Renal cortical epithelial cell (primary cell): ENCODE data around the gene IRF8. TPM values are rescaled to one million over a fixed set of nuclear protein-coding genes. Genes with fewer than 3 reads are reported as not detected.
A peak's percentile ranks its signal among the peaks of the same experiment; 100 is the strongest.

ENCODE experiments used
- DNase-seq: peaks from one replicate; pipeline ENCODE4 v3.0.0-alpha.2; 2011; ENCODE audit warnings: low read depth
- total RNA-seq: library from RNA; depleted of rRNA; stranded (reverse); fragments of >200 nt; gene quantifications from 2 replicates; pipeline ENCODE4 v1.2.3, GENCODE V29; 2014

IRF8 gene
- total RNA-seq, 1 donor from 2014 or later, result 1.0 TPM

GRCh38 chr16:85913141-85913601 is 14.2 kb downstream of the IRF8 start:
- no peak for DNase-seq

DNA sequence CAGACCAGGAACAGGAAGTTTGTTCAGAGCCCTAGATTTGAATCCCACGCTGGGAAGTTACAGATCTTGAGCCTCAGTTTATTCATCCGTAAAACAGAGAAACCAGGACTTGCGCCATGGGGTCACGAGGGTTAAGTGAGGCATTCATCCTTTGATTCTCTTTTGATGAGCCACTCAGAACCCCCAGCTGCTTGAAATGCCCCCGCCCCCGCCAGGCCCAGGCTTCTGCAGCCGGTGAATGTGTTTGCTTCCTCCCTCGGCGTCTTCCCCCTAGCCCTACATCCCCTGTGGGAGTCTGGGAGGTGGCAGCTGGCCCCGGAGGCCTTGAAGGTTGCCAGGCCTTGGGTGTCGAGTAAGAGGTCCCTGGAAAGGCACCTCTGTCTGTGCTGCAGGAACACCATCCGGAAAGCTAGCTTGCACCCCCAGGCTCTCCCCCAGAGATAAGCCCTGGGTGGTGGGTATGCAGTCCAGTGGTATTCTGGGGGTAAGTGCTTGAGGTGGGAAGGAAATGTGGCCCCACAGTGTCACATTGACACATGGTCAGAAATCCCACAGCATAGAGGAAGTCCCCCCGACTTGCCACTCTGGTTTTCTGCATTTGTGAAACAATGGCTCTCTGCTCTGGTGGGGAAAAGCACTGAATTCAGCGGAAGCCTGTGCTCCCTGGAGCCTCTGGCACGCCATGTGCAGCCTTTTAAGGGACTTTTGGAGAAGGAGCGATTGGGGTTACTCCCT is 14.9 kb downstream of the IRF8 start:
- peak; percentile 68 for DNase-seq

DNA sequence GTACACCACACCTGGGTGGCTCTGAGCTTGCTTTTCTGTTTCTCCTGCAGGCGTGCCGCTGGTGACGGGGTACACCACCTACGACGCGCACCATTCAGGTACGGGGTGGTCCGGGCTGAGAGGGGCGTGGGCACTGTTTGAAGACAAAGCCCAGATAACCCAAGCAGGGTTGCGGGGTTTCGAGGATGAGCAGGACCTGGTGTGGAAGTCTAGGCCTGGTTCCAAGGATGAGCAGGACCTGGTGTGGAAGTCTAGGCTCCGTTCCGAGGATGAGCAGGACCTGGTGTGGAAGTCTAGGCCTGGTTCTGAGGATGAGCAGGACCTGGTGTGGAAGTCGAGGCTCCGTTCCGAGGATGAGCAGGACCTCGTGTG is 15.4 kb downstream of the IRF8 start:
- no peak for DNase-seq

DNA sequence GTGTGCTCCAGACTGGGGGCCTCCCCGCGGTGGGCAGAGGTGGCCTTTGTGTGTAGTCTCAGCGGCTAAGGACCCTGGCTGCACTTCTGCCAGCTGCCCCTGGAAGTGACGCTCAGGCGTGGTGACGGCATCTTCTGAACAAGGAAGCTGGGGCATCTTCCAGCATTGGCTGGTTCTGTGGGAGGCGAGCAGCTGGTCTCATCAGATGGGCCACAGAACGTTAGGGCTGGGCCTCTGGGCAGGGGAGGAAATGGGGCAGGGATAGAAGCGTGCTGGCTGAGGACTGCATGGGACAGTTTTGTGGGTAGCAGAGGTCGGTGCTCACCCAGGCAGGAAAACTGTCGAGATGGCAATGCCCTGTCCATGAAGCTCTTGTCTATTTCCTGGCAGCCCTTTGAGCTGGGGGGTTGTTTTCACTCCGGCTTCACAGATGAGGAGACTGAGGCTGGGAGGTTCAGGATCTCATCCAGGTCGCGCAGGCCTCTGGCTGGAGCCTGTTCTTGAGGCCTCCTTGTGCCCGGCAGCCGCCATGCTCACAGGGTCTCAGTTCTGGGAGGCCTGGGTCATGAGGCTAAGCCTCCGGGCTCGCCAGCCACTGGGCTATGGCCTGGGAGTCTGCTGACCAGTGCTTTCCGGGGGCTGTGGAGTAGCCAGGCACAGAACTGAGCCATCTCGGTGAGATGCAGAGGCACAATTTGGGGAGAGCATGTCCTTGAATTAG is 16.3 kb downstream of the IRF8 start:
- no peak for DNase-seq

- DNase-seq, result peak; percentile 60
Measured at GRCh38 chr16:85916141-85916890, 17.4 kb downstream of the IRF8 start.

- no peak for DNase-seq
Measured at GRCh38 chr16:85917012-85917411, 18.1 kb downstream of the IRF8 start.

GRCh38 chr16:85917959-85918358 is 19.0 kb downstream of the IRF8 start:
- peak; percentile 92 for DNase-seq

- no peak for DNase-seq
Measured at GRCh38 chr16:85918436-85918835, 19.5 kb downstream of the IRF8 start.

DNA sequence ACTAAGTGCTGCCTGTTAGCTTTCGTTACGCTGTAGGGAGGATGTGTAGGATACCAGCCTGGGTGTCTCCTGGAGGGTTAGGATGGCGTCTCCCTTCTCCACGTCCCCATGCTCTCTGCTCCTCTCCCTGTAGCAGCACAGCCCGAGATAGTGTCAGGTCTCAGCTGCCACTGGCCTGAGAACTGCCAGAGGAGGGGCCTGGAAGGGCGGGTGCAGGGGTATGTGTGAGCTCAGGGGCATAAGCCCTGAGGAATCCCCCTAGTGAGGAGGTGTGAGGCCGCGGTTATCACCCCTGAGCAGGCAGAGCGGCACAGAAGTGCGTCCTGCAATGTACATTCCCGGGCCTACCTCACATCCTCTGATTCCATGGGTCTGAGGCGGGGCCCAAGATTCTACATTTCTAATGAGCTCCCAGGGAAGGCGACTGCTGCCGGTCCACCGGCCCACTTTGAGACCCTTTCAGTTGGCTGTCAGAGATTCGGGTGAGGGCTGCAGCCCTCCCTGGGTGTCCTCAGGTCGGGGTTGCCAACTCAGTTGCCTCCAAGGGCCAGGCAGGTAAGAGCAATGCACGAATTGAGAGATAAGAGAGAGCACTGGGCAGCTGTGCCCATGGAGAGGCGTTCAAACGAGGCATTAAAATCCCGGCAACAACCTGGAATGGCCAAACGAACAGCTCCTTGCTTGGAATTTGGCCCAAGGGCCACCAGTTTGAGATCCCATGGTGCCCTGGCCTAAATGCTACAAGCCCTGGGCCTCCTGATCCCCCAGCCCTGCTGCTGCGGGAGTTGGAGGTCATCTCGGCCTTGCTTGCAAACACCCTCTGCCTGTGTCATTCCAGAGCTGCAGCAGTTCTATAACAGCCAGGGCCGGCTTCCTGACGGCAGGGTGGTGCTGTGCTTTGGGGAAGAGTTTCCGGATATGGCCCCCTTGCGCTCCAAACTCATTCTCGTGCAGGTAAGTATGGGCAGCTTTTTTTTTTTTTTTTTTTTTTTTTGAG is 20.6 kb downstream of the IRF8 start:
- DNase-seq, result no peak

- no peak for DNase-seq
Measured at GRCh38 chr16:85921026-85921425, 22.1 kb downstream of the IRF8 start.

DNA sequence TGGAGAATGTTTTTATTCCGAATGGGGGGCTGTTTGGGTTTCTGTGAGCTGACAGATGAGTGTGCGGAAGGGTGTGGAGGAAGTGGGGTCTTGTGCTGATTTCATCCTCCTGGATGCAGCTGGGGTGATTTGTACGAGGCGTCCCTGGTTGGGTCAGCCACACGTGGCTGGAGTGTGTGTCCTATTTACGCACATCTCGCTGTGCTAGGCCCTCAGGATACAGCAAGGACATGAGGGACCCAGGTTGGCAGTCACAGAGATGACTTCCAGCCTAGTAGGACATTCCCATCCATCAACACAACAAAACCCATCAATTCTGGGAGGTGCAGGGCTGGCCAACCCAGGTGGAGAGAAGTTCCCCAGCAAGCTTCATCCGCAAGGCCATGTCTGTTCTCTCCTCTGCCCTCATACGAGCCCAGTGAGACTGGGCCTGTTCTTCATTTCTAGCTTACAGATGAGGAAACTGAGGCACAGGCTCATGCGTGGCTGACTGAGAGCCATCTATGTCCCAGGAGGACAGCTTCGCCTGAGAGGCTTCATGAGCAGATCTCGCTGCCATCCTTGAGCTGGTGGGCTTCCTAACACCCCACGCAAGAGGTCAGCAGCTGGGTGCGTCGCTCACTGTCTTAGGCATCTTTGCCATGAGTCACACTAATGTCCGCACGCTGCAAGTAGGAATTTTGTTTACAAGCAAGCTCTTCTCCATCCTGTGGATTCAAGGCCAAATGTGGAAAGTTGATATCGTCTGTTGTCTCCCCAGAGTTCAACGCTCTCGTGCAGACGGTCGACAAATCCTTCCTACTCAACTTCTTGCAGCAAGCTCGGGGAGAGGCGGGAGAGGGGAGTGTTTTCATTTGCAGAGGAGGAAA is 24.4 kb downstream of the IRF8 start:
- no peak for DNase-seq

DNA sequence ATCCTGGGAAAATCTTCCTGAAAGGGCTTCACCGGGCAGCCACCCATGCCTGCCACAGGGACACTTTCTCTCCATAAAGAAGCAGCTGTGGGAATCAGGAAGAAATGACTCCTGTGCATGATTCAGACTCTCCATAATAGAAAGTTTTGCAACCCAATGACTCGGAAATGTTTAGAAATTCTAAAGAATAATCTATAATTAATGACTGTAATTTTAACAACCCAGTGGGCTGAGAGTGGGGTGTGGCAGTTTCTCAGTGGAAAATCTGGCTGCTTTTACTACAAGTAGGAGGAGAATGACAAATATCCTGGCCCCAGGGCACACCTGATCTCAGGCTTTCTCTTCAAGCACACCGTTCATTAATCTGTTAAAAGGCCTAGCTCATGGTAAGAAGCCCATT is 25.7 kb downstream of the IRF8 start:
- DNase-seq, result peak; percentile 88

GRCh38 chr16:85926370-85926769 is 27.4 kb downstream of the IRF8 start:
- no peak for DNase-seq

GRCh38 chr16:85927371-85927770 is 28.4 kb downstream of the IRF8 start:
- no peak for DNase-seq

GRCh38 chr16:85927959-85928358 is 29.0 kb downstream of the IRF8 start:
- DNase-seq, result no peak

GRCh38 chr16:85928401-85928820 is 29.4 kb downstream of the IRF8 start:
- DNase-seq, result no peak

DNA sequence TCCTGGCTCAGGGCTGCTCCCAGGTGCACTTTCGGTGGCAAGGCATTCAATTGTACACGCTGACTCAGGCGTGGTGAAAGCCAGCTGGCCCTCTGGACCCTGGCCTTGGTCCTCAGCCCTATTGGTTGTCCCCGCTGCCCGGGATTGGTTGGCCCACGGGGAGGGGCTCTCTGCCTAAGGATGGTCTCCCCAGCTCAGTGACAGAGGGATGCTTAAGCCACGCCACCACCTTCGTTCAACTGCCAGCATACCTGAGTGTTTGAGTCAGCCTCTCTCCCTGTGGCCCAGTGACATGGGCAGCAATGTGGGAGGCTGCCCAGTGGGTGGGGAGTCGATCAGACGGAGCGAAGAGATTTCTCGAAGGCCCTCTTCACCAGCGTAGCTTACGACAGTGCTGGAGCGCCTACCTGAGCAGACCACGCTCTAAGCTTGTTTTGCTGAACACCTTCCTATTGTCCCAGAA is 30.3 kb downstream of the IRF8 start:
- DNase-seq, result peak; percentile 37

- DNase-seq, result no peak
Measured at GRCh38 chr16:85930301-85930700, 31.3 kb downstream of the IRF8 start.

DNA sequence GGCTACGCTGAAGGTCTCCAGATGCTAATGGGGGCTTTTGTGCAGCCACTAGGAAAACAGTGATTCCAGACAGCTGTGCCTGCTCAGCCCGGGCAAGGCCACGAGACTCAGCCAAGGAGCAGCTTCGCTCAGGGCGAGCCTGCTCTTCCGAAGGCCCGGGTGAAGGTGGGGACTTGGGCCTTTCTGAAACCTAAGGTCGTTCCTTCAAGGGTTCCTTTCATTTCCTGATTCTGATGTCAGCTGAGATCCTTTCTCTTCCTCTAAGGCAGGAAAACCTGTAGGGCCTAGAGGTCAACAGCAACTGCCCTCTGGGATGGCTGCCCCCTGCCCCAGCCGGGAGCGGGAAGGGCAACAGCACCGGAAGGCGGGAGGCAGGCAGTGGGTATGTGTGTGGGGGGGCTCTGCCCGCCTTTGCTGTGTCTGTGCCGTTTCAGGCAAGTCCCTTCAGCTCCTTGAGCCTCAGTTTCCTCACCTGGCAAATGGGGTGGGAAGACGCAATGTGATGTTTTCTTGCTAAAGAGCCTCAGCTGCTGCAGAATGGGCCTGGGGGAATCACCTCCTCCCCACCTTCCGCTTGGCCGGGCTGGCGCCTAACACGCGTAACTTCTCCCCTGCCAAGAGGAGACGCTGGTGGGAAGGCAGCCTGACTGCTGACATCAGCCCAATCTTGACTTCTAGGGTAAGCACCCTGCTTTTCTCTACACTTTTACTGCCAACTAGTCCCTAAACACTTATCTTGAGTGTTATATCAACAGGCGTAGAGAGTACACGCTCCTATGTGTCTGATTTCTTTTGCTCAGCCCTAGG is 32.8 kb downstream of the IRF8 start:
- DNase-seq, result no peak
